HG03432 (cell line): ENCODE measurements around the gene SLIT3.
"Not testable (repeated sequence)": the region's sequence is repeated elsewhere in the genome, so short reads cannot be mapped to it uniquely, and the experiment has no call there.

ENCODE experiments used
- ATAC-seq: cut with Tn5 transposase; IDR thresholded peaks from one replicate; pipeline ENCODE4 v1.9.1; 2021; ENCODE audit warnings: mild to moderate bottlenecking, moderate library complexity; ENCODE audit not compliant: unreplicated experiment

The SLIT3 gene

DNA sequence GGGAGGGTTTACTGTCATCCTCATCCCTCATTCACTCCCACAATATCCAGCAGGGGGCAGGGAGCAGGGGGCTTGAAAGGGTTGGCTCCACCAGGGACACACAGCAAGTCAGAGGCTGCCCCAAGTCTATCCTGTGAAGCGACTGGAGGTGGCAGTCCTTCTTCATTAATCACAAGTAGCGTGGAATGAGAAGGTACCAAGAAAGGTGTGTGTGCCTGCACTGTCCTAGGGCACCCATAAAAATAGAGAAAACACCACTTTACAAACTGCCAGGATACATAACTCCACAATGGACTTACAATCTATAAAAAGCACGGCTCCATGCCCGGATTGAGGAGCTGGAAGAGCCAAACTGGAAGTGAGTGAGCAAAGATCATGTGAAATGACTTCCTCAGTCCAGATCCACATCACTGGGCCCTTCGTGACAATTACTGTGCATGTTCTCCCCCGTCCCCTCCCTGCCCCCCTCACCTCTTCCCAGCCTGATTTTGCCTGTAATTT lies 183.9 kb downstream of the SLIT3 start:
- ATAC-seq: no peak

DNA sequence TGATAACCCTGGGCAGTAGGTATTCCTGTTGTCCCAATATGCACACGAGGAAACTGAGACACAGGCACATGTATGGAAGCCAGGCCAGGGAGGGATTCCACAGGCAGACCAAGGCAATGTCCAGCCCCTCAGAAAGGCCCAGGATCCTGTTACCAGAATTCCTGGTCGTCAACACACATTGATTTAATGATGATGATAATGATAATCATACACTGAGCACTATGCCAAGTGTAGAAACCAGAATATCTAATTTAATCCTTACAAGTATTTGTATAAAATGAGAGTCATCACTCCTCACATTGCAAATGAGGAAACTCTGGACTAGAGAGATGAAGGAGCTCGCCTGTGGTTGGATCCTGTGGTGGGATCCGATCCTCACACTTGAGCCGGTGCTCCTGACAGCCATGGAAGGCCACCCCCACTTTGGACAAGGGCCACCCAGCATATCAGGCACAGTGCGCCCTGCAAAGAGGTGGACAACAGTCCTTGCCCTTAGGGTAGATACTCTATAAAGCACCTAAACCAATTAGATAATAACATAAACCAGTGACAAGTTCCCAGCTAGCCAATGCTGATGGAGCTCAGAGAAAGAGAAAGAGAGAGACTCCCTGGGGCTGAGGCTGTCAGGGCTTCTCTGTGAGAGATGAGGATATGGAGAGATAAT lies 185.3 kb downstream of the SLIT3 start:
- no peak for ATAC-seq

DNA sequence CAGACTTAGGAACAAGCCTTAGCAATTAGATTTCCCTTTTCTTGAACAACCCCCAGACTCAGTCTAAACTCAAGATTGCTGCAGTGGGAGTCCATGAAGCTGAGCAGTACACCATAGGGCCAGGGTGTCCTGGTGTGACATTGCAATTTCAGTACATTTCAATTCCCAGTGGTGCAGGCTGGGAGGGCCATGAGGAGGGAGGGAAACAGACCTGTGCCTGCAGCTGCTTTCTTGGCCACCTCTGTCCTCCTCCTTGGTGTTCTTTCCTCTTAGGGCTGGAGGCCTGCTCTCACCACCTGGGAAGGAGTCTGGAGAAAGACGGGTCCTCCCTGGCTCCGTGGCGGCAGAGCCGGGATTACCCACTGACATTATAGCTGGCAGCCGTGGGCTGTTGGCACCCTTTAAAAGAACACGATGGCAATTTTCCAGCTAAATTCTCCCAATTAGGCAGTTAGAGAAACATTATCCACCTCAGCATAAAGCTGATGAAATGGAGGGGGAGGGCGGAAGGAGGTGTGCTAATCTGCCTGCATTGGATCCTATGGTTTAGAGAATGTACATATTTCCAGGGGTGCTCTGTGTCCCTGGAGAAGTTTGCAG lies 186.4 kb downstream of the SLIT3 start:
- no peak for ATAC-seq

DNA sequence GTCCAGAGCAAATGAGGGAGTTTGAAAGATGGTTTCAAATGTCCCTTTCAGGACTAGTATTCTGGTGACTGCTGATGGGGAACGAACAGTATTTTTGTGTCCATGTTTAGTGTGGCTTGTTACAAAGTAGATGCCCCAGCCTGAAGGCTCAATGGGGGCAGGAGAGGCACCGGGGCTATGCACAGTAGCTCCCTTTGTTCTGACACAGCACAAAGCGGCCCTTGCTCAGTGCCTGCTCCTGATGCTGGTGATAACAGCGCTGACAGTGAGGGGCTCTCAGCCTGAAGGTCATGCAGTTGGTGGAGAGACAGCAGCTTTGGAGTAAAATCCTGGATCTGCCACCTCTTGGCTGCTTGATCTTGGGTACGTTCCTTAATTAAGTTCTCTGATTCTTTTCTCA lies 188.9 kb downstream of the SLIT3 start:
- no peak for ATAC-seq

DNA sequence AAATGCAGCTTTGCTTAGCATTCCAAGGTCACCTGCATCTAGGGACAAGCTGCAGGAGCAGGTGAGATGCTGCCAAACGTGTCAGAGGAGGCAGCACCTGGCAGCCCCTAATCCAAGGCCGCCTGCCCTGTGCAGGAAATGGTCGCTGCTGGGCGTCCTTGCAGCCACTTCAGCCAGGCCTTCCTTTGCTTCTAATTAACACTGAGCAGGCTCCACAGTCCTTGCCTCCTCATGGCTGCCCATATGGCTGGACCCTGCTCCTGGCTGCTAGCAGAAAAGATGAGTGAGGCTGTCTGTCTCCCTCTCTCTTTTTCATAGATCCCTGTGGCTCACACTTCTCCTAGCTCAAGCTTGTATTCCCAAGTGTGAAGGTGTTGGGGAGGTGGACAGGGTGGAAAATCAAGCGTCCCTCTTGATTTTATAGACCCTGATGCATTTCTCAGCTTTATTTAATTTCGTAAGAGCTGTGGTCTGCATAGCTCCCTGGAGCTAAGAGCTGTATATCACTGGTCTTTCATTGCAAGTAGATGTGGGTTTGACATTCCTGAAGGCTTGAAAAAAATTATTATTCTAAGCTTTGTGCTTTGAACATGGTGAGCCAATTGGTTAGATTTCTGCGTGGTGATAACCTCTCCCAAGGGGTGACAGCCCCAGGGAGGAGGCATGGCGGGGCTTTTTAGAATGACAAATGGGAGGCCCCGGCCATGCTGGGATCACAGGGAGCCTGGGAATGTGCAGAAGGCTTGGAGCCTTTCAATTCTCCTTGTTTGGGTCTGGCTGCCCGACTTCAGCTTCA lies 193.8 kb downstream of the SLIT3 start:
- ATAC-seq: no peak

DNA sequence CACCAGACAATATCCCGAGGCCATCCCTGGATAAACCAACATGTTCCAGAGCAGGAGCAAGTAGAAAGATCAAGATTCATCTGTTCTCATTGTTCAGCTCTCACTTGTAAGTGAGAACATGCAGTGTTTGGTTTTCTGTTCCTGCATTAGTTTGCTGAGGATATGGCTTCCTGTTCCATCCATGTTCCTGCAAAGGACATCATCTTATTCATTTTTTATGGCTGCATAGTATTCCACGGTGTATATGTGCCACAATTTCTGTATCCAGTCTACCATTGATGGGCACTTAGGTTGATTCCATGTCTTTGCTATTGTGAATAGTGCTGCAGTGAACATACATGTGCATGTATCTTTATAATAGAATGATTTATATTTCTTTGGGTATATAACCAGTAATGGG lies 195.4 kb downstream of the SLIT3 start:
- ATAC-seq: not testable (repeated sequence)

DNA sequence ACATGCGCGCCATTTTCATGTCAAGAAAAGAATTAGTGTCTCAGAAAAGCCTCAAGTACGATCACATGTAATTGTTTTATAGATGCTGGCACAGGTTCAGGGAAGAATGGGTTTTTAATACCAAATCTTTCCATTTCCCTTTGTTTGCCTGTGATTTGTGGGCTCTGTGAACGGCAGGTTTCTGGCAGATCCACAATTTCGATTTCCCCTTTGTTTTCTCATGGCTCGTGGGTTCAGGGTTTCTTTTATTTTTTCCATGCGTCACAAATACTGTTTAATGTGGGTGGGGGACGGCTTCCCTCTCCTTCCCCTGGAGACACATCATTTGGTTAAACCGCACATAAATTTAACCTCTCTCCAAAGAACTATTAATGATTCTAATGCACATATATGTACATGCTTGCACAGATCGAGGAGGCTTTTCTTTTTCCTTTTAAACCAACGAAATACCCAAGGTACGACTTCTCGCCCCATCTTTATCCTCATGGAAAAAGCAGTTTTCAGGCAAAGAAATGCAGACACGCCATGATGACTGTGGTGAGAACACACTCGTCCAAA lies 195.9 kb downstream of the SLIT3 start:
- ATAC-seq: no peak

DNA sequence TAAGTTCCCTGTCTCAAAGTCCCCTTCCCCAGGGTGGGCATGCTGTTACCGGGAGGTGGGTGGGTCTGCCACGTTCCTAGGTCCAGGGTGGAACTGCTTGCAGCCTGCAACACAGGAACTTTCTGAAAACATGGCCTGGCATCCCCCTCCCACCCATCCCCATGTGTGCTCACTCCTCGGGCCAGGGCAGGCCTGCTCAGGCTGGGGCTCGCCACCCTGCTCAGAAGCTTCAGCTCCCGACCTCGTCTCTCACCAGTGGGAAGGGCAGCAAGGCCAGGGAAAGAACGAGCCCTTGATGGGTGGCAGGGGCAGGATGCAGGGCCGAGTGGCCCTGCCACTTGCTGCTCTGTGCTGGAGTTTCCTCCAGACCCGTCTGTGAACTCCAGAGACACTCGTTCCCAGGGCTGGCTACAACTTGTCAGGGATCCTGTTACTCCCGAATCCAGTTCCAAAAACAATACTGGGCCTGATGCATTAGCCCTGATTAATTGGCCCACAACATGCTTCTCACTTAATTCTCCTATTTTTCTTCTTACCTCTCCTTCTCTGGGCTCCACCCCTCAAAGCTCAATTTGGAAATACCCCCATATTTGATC lies 197.3 kb downstream of the SLIT3 start:
- ATAC-seq: no peak

DNA sequence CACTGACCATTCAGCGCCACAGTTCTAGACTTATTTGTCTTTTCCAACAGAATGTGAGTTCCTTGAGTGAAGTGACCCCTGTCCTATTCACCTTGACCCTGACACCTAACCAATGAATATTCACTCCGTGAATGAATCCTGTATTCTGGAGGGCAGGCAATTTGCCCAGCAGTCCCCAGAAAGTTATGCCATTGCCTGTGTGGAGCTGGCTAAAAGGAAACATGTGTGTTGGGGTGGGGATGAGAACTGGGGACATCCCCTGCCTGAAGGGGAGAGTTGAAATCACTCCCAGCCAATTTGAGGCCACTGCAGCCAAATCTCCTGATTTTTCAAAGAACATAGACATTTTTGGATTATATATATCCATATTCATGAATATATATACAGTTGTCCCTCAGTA lies 199.0 kb downstream of the SLIT3 start:
- no peak for ATAC-seq

DNA sequence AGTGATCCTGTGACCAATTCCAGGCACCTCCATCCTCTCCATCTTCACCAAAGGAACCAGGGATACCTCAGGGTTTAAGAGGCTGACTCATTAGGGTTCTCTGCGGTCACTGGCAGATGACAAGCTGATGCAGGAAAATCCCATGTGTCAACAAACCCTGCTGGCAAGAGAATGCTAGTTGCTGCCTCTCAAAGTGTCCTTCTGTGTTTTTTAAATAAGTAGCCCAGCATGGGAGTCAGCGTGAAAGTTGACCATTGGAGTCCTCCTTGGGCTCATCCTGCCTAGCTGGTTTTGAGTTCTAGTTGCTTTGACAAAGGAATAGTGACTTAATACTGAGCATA lies 200.2 kb downstream of the SLIT3 start:
- ATAC-seq: no peak

DNA sequence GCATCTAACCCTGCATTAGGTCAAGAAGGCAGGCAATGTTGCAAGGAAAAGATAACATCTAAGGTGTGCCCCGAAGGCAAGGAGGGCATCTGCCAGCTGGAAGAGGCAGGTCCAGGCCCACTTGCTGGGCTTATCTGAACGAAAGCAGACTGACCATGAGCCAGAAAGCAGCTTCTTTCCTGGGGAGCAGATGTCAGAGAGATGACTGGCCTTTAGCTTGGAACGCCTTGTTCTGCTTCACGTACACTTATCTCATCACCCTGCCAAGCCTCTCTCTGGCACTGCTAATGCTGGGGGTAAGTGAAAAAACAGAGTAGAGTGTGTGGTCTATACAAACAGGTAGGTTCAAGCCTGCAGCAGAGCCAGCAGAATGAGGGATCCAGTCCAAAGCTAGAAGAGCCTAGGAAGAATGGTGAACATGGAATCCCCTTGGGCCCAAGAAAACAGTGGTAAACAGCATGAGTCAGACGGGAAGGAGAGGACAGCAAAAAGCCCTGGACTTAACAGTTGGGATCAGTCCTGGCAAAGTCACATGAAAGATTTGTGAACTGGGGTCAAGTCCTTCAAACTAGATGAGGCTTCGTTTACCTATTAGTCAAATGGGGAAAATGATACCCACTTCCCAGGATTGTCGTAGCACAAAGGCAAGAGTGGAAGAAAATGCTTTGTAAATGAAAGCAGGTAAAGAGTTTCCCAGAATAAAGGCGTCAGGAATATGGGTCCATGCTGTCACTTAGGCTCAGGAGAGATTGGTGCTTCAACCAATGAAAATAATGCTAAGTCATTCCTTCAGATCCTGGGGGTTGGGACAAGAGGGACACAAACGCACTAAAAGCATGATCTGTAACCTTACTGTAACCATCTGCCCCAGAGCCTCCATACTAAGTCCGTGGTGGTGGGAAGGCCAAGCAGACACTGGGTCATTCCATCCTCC lies 200.9 kb downstream of the SLIT3 start:
- no peak for ATAC-seq

DNA sequence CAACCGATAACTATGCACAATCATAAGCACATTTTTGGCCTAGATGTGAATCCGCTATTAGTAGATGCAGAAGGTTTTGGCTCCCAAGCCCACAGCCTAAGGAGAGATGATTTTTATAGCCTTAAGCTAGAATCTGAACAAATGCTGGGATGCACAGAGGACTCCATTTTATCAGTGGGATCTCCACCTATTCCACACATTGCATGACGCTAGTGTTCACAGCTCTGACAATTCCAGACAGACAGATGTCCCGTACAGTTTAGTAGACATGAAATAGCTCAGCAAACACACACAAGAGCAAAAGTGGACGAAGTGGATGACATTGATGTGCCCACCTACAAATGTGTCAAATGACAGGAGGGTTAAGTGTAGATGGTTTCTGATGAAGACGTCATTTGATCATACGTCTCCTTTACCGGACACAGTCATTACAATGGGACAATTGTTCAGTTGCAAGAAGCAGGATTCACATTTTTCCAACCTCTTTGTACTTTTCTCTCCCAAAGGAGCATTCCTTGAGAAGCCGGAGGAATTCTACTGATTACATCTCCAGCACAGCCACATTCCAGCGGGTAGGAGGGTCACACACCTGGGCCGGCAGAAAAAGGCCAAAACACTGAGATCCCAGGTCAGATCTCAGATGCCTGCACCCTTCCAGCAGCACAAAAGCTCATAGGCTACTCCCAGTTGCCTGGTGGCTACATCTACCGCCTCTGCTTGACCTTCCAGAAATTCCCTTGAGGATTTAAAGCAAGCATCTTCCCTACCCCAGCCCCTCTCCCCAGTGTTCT lies 202.4 kb downstream of the SLIT3 start:
- no peak for ATAC-seq

DNA sequence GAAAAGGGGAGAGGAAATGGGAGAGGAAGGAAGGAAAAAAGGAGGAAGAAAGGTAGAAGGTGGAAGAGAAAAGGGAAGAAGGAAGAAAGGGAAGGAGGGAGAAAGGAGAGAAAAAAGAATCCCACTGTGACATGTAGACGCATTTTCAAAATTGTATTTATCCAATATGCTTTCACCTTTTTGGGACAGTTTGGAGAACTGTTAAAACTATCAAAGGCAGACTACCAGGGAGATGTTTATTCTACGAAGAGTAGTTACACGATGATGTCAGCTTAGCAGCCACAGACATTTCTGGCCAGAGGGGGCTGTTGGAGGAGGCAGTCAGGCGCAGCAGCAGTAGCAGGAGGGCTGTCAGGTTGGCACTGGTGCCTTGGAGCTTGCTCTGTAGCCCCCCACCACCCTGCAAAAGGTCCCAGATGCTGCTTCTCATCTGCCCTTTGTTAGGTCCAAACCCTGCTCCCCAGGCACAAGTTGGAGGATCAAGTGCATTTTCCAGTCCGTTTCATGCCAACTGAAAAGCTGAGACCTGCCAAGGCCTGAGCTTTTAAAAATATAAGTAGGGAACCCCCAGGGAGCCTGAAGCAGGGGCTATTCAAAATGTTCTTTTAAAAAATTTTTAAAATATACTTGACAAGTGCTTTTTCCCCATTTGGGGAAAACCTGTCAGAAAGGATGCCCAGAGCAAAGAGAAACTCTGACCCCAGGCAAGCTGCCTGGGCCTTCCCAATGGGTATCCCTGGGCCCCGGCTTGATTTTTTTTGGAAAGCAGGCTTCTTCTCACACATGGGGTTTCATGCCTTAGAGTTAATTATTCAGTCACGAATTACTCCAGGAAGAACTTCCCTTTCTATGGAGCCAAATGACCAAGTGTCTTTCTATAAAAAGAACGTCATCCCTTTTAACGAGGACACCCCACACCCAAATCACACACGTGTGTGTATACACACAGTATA lies 203.3 kb downstream of the SLIT3 start:
- ATAC-seq: no peak

DNA sequence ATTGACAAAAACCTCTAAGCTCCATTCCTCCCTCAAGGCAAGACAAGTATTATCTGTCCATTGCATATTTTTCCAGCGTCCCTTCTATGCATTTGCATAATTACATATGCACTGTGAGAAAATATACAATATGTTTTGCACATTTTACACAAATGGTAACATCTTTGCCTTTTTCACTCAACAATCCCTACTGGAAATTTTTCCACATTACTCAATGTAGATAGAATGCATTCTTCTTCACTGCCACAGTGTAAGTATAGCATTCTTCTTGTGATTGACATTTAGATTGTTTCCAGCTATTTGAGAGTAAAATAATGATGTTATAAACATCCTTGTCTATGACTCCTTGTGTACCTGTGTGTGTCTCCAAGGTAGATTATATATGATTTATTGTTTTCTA lies 205.0 kb downstream of the SLIT3 start:
- no peak for ATAC-seq

DNA sequence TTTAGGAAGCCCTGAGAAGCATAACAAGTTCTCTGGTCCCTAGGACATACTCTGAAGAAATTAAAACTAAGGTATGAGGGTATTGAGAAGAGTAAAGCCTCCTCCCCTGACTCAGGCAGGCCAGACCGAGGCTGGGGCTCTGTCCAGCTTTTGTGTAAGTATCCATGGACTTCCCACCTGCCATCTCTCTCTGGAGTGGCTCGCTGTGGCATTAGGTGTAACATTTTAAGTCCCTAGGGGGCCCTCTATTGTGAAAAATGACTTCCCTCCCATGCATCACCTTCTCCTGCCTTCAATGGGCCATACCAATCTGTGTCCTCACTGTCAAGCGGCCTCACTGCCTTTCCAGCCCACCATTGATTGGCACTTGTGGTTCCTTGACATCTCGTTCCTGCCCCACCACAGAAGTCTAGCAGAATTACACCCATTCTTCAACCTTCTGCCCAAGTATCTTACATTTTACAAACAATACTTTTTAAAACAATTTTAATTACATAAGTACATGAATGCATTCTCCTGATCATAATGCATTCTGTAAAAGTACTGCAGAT lies 205.5 kb downstream of the SLIT3 start:
- no peak for ATAC-seq

DNA sequence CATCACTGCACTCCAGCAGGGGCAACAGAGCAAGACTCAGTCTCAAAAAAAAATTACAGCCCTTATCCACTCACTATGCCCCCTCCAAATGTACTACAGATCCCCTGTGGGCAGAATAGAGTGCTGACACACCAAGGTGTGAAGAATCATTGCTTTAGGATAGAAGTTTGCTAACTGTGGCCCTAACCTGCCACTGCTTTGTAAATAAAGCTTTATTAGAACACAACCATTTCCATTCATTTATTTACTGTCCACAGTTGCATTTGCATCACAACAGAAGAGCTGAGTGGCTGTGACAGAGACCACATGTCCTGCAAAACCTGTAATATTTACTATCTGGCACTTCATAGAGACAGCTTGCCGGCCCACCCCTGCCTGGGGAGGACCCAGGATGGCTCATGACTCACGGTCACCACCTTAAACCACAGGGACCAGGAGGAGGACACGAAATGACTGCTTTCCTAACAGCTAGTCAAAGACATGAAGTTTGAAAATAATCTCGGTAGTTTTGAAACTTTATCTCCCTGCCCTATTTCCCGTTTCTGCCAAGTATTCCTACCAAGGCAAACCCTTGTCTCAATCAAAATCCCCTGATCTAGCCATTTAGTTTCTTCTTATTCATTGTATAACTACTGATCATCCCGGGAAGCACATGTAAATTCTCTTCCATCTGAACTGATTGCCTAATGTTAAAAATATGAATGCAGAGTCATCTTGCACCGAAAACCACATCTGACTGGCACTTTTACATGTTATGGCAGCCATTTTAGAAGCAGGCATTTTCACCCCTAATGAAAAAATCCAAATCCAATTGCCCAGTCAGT lies 206.1 kb downstream of the SLIT3 start:
- ATAC-seq: no peak

DNA sequence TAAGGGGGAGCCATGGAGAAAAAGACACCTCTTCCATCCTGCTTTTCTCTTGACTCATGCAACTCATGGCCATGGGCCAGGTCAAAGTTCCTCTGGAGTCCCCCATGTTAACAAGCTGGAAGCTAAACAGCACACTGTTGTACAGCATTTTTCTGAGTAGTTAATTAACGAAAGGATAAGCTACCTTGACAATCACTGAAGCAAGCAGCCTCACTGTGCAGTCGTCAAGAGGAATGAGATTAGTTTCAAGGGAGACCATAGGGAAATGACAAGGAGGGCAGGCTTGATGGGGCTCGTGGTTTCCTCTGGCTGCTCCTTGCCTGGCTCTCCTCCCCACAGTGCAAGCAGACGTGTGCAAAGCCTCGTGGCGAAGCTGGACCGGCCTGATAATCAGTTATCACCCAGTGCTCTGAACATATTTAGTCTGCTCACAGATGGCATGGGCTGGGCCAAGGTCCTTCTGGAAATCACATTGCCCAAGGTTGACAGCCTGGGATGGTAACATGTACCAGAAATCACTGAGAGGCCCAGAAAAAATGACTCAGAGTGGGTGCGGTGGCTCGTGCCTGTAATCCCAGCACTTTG lies 209.5 kb downstream of the SLIT3 start:
- ATAC-seq: no peak
